Stimulated activated CD8-positive, alpha-beta memory T cell treated with anti-CD3 and anti-CD28 coated beads, Interleukin-4, amount 100 ng/mL, for 24 hours (primary cell): Measurements from ENCODE around the gene AHNAK.
"Not testable (repeated sequence)": the region's sequence is repeated elsewhere in the genome, so short reads cannot be mapped to it uniquely, and the experiment has no call there.

ENCODE experiments used
- DNase-seq: peaks from one replicate; pipeline ENCODE4 v3.0.0-alpha.2; 2020; ENCODE audit warnings: low read depth

Gene AHNAK

GRCh38 chr11:62553080-62553838, 6.7 kb upstream of the AHNAK start:
- no peak for DNase-seq

GRCh38 chr11:62552485-62553079, 6.0 kb upstream of the AHNAK start:
- DNase-seq, result no peak

GRCh38 chr11:62550478-62550877, 3.9 kb upstream of the AHNAK start:
- not testable (repeated sequence) for DNase-seq

- no peak for DNase-seq
These were observed 2.1 kb upstream of the AHNAK start for GRCh38 chr11:62548545-62549335.

GRCh38 chr11:62547691-62548281, 1.2 kb upstream of the AHNAK start:
- DNase-seq, result no peak

- DNase-seq, result no peak
These were observed 471 bp upstream of the AHNAK start for GRCh38 chr11:62546929-62547625.

GRCh38 chr11:62545437-62546243, 966 bp downstream of the AHNAK start:
- DNase-seq, result no peak

GRCh38 chr11:62544581-62545436, 1.8 kb downstream of the AHNAK start:
- no peak for DNase-seq

GRCh38 chr11:62543680-62544444, 2.7 kb downstream of the AHNAK start:
- DNase-seq, result no peak

- peak; percentile 60 for DNase-seq
These were observed 3.6 kb downstream of the AHNAK start for GRCh38 chr11:62542750-62543567.

- DNase-seq, result no peak
These were observed 4.4 kb downstream of the AHNAK start for GRCh38 chr11:62542111-62542745.

GRCh38 chr11:62540804-62541701, 5.6 kb downstream of the AHNAK start:
- no peak for DNase-seq

- DNase-seq, result peak; percentile 56
These were observed 7.2 kb downstream of the AHNAK start for GRCh38 chr11:62539238-62539925.

- DNase-seq, result no peak
These were observed 8.0 kb downstream of the AHNAK start for GRCh38 chr11:62538470-62539237.

- DNase-seq, result no peak
These were observed 10.2 kb downstream of the AHNAK start for GRCh38 chr11:62536301-62536957.
